ENCODE data around the gene ZNF593OS. TPM values are rescaled to one million over a fixed set of nuclear protein-coding genes. Genes with fewer than 3 reads are reported as not detected.
A peak's percentile ranks its signal among the peaks of the same experiment; 100 is the strongest.

ZNF593OS gene
- total and polyA plus RNA-seq, 2 of the 8 experiments (the other 6 are each of a cell fraction or from before 2014, with no cell fraction given): not detected

GRCh38 chr1:26132834-26133167, 38.8 kb downstream of the ZNF593OS start:
- H3K27me3 ChIP-seq (replicated peaks in 1 of 4; ENCODE audit: control insufficient read depth in 3 of 4, extremely low read depth in 1 of 4, insufficient read depth in 3 of 4, low read length in 3 of 4): no peaks in the 10 kb centered on the region
- H2BK20ac ChIP-seq (ENCODE audit: low read length): no peak overlapping the region
- no peak overlapping the region for H4K8ac ChIP-seq (ENCODE audit: extremely low read depth, insufficient read depth, low read length)
- TF ChIP-seq ATF3 (IDR thresholded peaks at IDR 0.05; ENCODE audit: insufficient read depth, low read depth, low read length): no peak
- no peak for TF ChIP-seq TBP (IDR thresholded peaks at IDR 0.05; ENCODE audit: low read depth, low read length)
- no peak for TF ChIP-seq TAF7 (optimal IDR thresholded peaks at IDR 0.05; ENCODE audit: borderline replicate concordance, low read depth, low read length)
- no peak for TF ChIP-seq NANOG (IDR thresholded peaks at IDR 0.05; ENCODE audit: insufficient read depth, low read depth, low read length, poor library complexity, severe bottlenecking)
- TF ChIP-seq POLR2A (IDR thresholded peaks at IDR 0.05; ENCODE audit: control extremely low read depth in 1 of 2, low read depth in 2 of 2, low read length in 2 of 2): no peak
- no peak for TF ChIP-seq SAP30 (IDR thresholded peaks at IDR 0.05; ENCODE audit: insufficient read depth, insufficient replicate concordance, low read length)
- no peak for TF ChIP-seq CHD1 (IDR thresholded peaks at IDR 0.05; ENCODE audit: low read depth, low read length)
- TF ChIP-seq CBX5 (IDR thresholded peaks at IDR 0.05; ENCODE audit: low read depth, low read length): no peak
- TF ChIP-seq GABPA (IDR thresholded peaks at IDR 0.05; ENCODE audit: borderline replicate concordance, insufficient read depth, low read length): no peak
- H3K36me3 ChIP-seq (ENCODE audit: control insufficient read depth in 2 of 4, insufficient read depth in 4 of 4, low read length in 3 of 4): no peaks in the 10 kb centered on the region
- WGBS, 2 experiments (ENCODE audit: extremely low coverage in 1 of 2, insufficient coverage in 1 of 2, insufficient read length in 1 of 2, insufficient replicate concordance in 2 of 2, low coverage in 1 of 2, low lambda C conversion rate in 2 of 2, missing lambda C conversion rate in 1 of 2): 97% methylated on average over 2 of the region's 2 CpGs; no CpG with 5 or more reads in 1 of the 2 experiments
- H2BK12ac ChIP-seq (ENCODE audit: low read depth, low read length): no peak overlapping the region
- no peak overlapping the region for H2BK15ac ChIP-seq (ENCODE audit: low read length)
- no peak overlapping the region for H3K56ac ChIP-seq (replicated peaks; ENCODE audit: insufficient read length, low read depth, low read length)
- H2AFZ ChIP-seq (ENCODE audit: low read length): no peak overlapping the region
- H3K4me2 ChIP-seq (ENCODE audit: insufficient read depth in 1 of 2, low read depth in 2 of 2, low read length in 2 of 2): no peak overlapping the region
- H3K23me2 ChIP-seq (ENCODE audit: low read depth, low read length): no peaks in the 10 kb centered on the region; the same call in 1 of the 2 replicates
- H4K5ac ChIP-seq (ENCODE audit: insufficient read length, low read depth, low read length): no peak overlapping the region
- H3K14ac ChIP-seq (ENCODE audit: insufficient read length): no peak overlapping the region
- no peaks in the 10 kb centered on the region for H4K20me1 ChIP-seq (replicated peaks in 1 of 2; ENCODE audit: control insufficient read depth in 1 of 2, insufficient read depth in 2 of 2, low read length in 2 of 2)
- H3K4me1 ChIP-seq (replicated peaks in 1 of 4; ENCODE audit: control insufficient read depth in 3 of 4, insufficient read depth in 4 of 4, low read length in 3 of 4): no peaks in the 10 kb centered on the region
- H2BK5ac ChIP-seq (ENCODE audit: low read depth, low read length): no peak overlapping the region
- no peak overlapping the region for H3K4ac ChIP-seq (replicated peaks; ENCODE audit: insufficient read length, low read depth, low read length)
- H3K18ac ChIP-seq (ENCODE audit: extremely low read depth, low read length): no peak overlapping the region
- no peak overlapping the region for H2BK120ac ChIP-seq (replicated peaks; ENCODE audit: low read depth, low read length)
- H3K4me3 ChIP-seq (ENCODE audit: extremely low read depth in 1 of 4, insufficient read depth in 2 of 4, low read depth in 3 of 4, low read length in 4 of 4): no peak overlapping the region
- no peak overlapping the region for H3K23ac ChIP-seq (ENCODE audit: insufficient read length)
- FAIRE-seq (no peak), DNase-seq (ENCODE audit: low read depth in 1 of 2, low spot score in 2 of 2) (peak in 1 of 2 experiments; percentile 31)
- no peaks in the 10 kb centered on the region for H3K79me2 ChIP-seq (ENCODE audit: control insufficient read depth in 1 of 2, insufficient read depth in 2 of 2, low read length in 2 of 2)
- no peak overlapping the region for H3K27ac ChIP-seq (ENCODE audit: low read depth, low read length)
- ChIA-PET POLR2A (ENCODE audit: partially characterized antibody) (interaction anchor here (0.8 to 1.4 kb wide), 3 partner anchors 10 to 21 kb away, joined by 3 to 4 read pairs (median 3); partner anchors contain the start of gene PDIK1L), CTCF (ENCODE audit: partially characterized antibody) (interaction anchor here (1.2 to 2.0 kb wide), 3 partner anchors 10 to 28 kb away, joined by 3 to 7 read pairs (median 4); no protein-coding TSS in a partner anchor)
- H4K91ac ChIP-seq (replicated peaks; ENCODE audit: insufficient read length, low read length): no peak overlapping the region
- no peaks in the 10 kb centered on the region for H3K9me3 ChIP-seq (ENCODE audit: insufficient read depth in 2 of 2, low read depth in 1 of 2, low read length in 1 of 2)
- no peak overlapping the region for H2AK5ac ChIP-seq (ENCODE audit: low read depth, low read length)
- no peak overlapping the region for H3K9ac ChIP-seq (replicated peaks in 1 of 4; ENCODE audit: extremely low read depth in 1 of 4, low read depth in 3 of 4, low read length in 3 of 4)
- no peaks in the 10 kb centered on the region for H3K79me1 ChIP-seq (ENCODE audit: low read depth, low read length)

Data from H1 (cell line).